ENCODE data around the gene GNL3L. TPM values are rescaled to one million over a fixed set of nuclear protein-coding genes. Genes with fewer than 3 reads are reported as not detected.

The GNL3L gene
- total and polyA plus RNA-seq, 2 donors (not counting 1 experiment from before 2014, with no cell fraction given), result 14.5 to 47.2 TPM

- intact Hi-C loops (cut with micrococcal nuclease), result no loop called here
- 90% methylated on average over 6 of the region's 21 CpGs for WGBS (ENCODE audit: insufficient coverage)
- DNase-seq (no peak), ATAC-seq (ENCODE audit: low read depth) (no peak)
- H3K36me3 ChIP-seq (replicated peaks in 1 of 2; ENCODE audit: control extremely low read depth in 1 of 2, control insufficient read depth in 1 of 2, extremely low read depth in 1 of 2, insufficient read depth in 2 of 2, low read length in 1 of 2), result no peaks in the 10 kb centered on the region
- no peaks in the 10 kb centered on the region for H3K79me2 ChIP-seq (ENCODE audit: control insufficient read depth, insufficient read depth, low read length)
- ChIA-PET POLR2A (no interaction called here), CTCF (no interaction called here)
- H4K20me1 ChIP-seq (ENCODE audit: control insufficient read depth, insufficient read depth, low read length, poor library complexity, severe bottlenecking), result no peaks in the 10 kb centered on the region
- H3K4me2 ChIP-seq (replicated peaks; ENCODE audit: low read depth, low read length, poor library complexity, severe bottlenecking), result no peak overlapping the region
- Mint-ChIP-seq H3K9me3 (ENCODE audit: insufficient read depth) (no peaks in the 10 kb centered on the region), H3K4me1 (peaks cover 7% of the 10 kb centered on the region), H3K4me3 (no peak overlapping the region), H3K27ac (no peak overlapping the region), H3K27me3 (no peaks in the 10 kb centered on the region)
- H3K9me3 ChIP-seq (ENCODE audit: control extremely low read depth in 1 of 3, control insufficient read depth in 2 of 3, insufficient read depth in 1 of 3, low read length in 2 of 3), result no peaks in the 10 kb centered on the region
- H3K4me1 ChIP-seq (ENCODE audit: control insufficient read depth in 2 of 2, insufficient read depth in 2 of 2, low read length in 2 of 2), result peaks cover 5 to 9% of the 10 kb centered on the region in 2 donors
- no peak overlapping the region for H3K9ac ChIP-seq (ENCODE audit: low read length)
- H3K4me3 ChIP-seq (ENCODE audit: control extremely low read depth in 1 of 5, extremely low read depth in 1 of 5, insufficient read depth in 1 of 5, low read depth in 2 of 5, low read length in 4 of 5), result no peak overlapping the region
- H3K27ac ChIP-seq (ENCODE audit: low read length in 2 of 2), result no peak overlapping the region
- no peak overlapping the region for H2AFZ ChIP-seq (ENCODE audit: insufficient read depth, low read depth, low read length, poor library complexity, severe bottlenecking)
- no peaks in the 10 kb centered on the region for H3K27me3 ChIP-seq (replicated peaks in 1 of 4; ENCODE audit: control extremely low read depth in 1 of 4, control insufficient read depth in 3 of 4, insufficient read depth in 4 of 4, low read length in 3 of 4)
- TF ChIP-seq EZH2 (IDR thresholded peaks at IDR 0.05; ENCODE audit: borderline replicate concordance, insufficient read depth, low read depth, low read length, poor library complexity, severe bottlenecking), result no peak
- no peak for TF ChIP-seq CTCF (IDR thresholded peaks at IDR 0.05)
These were observed 47.0 kb upstream of the GNL3L start for GRCh38 chrX:54482839-54483593.

GRCh38 chrX:54483946-54484345, 46.1 kb upstream of the GNL3L start:
- H3K79me2 ChIP-seq (ENCODE audit: control insufficient read depth, insufficient read depth, low read length), result no peaks in the 10 kb centered on the region
- DNase-seq, result no peak
- CTCF ChIA-PET, result no interaction called here
- H3K9ac ChIP-seq (ENCODE audit: low read length), result no peak overlapping the region
- H3K4me1 ChIP-seq (ENCODE audit: control insufficient read depth in 2 of 2, insufficient read depth in 2 of 2, low read length in 2 of 2), result peaks cover 5 to 9% of the 10 kb centered on the region in 2 donors
- no peak overlapping the region for H2AFZ ChIP-seq (ENCODE audit: insufficient read depth, low read depth, low read length, poor library complexity, severe bottlenecking)
- no peak overlapping the region for H3K4me3 Mint-ChIP-seq
- no peaks in the 10 kb centered on the region for H3K9me3 Mint-ChIP-seq (ENCODE audit: insufficient read depth)
- H3K4me3 ChIP-seq (ENCODE audit: control extremely low read depth in 1 of 5, extremely low read depth in 1 of 5, insufficient read depth in 1 of 5, low read depth in 2 of 5, low read length in 4 of 5), result no peak overlapping the region
- no peak for ATAC-seq (ENCODE audit: low read depth)
- H3K36me3 ChIP-seq (replicated peaks in 1 of 2; ENCODE audit: control extremely low read depth in 1 of 2, control insufficient read depth in 1 of 2, extremely low read depth in 1 of 2, insufficient read depth in 2 of 2, low read length in 1 of 2), result no peaks in the 10 kb centered on the region
- no peaks in the 10 kb centered on the region for H3K27me3 Mint-ChIP-seq
- POLR2A ChIA-PET, result no interaction called here
- H3K9me3 ChIP-seq (ENCODE audit: control extremely low read depth in 1 of 3, control insufficient read depth in 2 of 3, insufficient read depth in 1 of 3, low read length in 2 of 3), result no peaks in the 10 kb centered on the region
- H3K4me1 Mint-ChIP-seq, result peaks cover 7% of the 10 kb centered on the region
- no peak overlapping the region for H3K27ac Mint-ChIP-seq
- H3K4me2 ChIP-seq (replicated peaks; ENCODE audit: low read depth, low read length, poor library complexity, severe bottlenecking), result no peak overlapping the region
- intact Hi-C loops (cut with micrococcal nuclease), result no loop called here
- 90% methylated on average over 4 of the region's 9 CpGs for WGBS (ENCODE audit: insufficient coverage)
- TF ChIP-seq EZH2 (IDR thresholded peaks at IDR 0.05; ENCODE audit: borderline replicate concordance, insufficient read depth, low read depth, low read length, poor library complexity, severe bottlenecking), result no peak
- TF ChIP-seq CTCF (IDR thresholded peaks at IDR 0.05), result no peak
- no peaks in the 10 kb centered on the region for H3K27me3 ChIP-seq (replicated peaks in 1 of 4; ENCODE audit: control extremely low read depth in 1 of 4, control insufficient read depth in 3 of 4, insufficient read depth in 4 of 4, low read length in 3 of 4)
- H4K20me1 ChIP-seq (ENCODE audit: control insufficient read depth, insufficient read depth, low read length, poor library complexity, severe bottlenecking), result no peaks in the 10 kb centered on the region
- H3K27ac ChIP-seq (ENCODE audit: low read length in 2 of 2), result no peak overlapping the region

Data from B cell (primary cell).